HK-2 (cell line): ENCODE data around the gene IFNLR1.

Experiments used
- DNase-seq: peaks from one replicate; pipeline ENCODE4 v3.0.0-alpha.2; 2018; ENCODE audit not compliant: unreplicated experiment

IFNLR1 gene

GRCh38 chr1:24177161-24177560 is 9.9 kb downstream of the IFNLR1 start:
- DNase-seq: no peak

GRCh38 chr1:24175033-24175755 is 11.9 kb downstream of the IFNLR1 start:
- no peak for DNase-seq

GRCh38 chr1:24173638-24174575 is 13.2 kb downstream of the IFNLR1 start:
- no peak for DNase-seq

- no peak for DNase-seq
These were observed 14.5 kb downstream of the IFNLR1 start for GRCh38 chr1:24172598-24172997.

GRCh38 chr1:24169286-24169685 is 17.8 kb downstream of the IFNLR1 start:
- no peak for DNase-seq

GRCh38 chr1:24168245-24168644 is 18.8 kb downstream of the IFNLR1 start:
- DNase-seq: no peak

GRCh38 chr1:24167008-24167407 is 20.1 kb downstream of the IFNLR1 start:
- DNase-seq: no peak

GRCh38 chr1:24165500-24165899 is 21.6 kb downstream of the IFNLR1 start:
- no peak for DNase-seq

- no peak for DNase-seq
These were observed 23.1 kb downstream of the IFNLR1 start for GRCh38 chr1:24164004-24164403.

GRCh38 chr1:24162201-24162600 is 24.9 kb downstream of the IFNLR1 start:
- DNase-seq: no peak

- no peak for DNase-seq
These were observed 25.8 kb downstream of the IFNLR1 start for GRCh38 chr1:24161270-24161669.

- no peak for DNase-seq
These were observed 27.7 kb downstream of the IFNLR1 start for GRCh38 chr1:24159366-24159765.

GRCh38 chr1:24157918-24158481 is 29.1 kb downstream of the IFNLR1 start:
- no peak for DNase-seq

GRCh38 chr1:24156542-24157260 is 30.4 kb downstream of the IFNLR1 start:
- no peak for DNase-seq

GRCh38 chr1:24155011-24155782 is 31.9 kb downstream of the IFNLR1 start:
- DNase-seq: peak; percentile 51

- DNase-seq: no peak
These were observed 32.9 kb downstream of the IFNLR1 start for GRCh38 chr1:24154215-24154614.

- DNase-seq: no peak
These were observed 34.2 kb downstream of the IFNLR1 start for GRCh38 chr1:24152631-24153494.

GRCh38 chr1:24151175-24151533 is 35.9 kb downstream of the IFNLR1 start:
- no peak for DNase-seq

GRCh38 chr1:24150234-24151174 is 36.6 kb downstream of the IFNLR1 start:
- peak; percentile 92 for DNase-seq
